DLD1 (cell line): ENCODE data around the gene CXCL10.
"Not testable (repeated sequence)": the region's sequence is repeated elsewhere in the genome, so short reads cannot be mapped to it uniquely, and the experiment has no call there.

Source experiments
- in situ Hi-C: cut with HindIII; loops from 2 replicates; pipeline ENCODE4 v1.10.0; 2017; ENCODE audit warnings: low sequenced_read_pairs

Gene CXCL10

DNA sequence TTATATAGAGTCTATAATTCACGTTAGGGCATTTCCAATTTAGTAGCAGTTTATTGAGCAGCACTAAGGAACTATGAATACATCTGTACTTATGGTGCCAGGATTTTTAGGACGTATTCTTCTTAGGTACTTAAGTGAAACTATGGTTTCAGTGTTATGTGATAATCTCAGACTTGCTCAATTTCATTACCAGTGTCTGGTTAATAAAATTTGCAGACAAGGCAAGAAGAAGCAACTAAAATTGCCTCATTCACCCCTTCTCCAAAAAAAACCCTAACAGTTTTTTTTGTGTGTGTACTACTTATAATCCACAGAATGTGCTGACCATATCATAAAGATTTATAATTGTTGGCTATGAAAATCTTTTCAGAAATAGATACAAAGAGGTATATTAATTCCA is 6.0 kb upstream of the CXCL10 start:
- in situ Hi-C loops = no loop called here

GRCh38 chr4:76028350-76028765 is 5.1 kb upstream of the CXCL10 start:
- in situ Hi-C loops = no loop called here

- in situ Hi-C loops = no loop called here
Measured at GRCh38 chr4:76024065-76024464, 768 bp upstream of the CXCL10 start.

GRCh38 chr4:76022677-76023076 is 620 bp downstream of the CXCL10 start:
- in situ Hi-C loops = no loop called here

DNA sequence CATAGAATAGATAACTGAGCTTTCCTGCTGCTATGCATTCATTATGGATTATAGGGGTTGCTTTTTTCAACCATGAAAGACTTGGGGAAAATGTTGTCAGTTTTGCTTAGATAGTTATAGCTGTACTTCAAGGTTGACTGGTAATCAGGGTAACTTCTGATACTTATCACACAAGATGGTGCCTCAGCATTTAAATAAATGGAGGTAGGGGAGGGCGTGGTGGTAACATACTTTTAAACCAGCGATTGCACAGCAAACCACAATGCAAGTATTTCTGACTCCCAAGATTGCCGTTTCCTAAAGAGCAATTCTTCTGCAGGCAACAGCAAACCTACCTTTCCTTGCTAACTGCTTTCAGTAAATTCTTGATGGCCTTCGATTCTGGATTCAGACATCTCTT is 1.3 kb downstream of the CXCL10 start:
- in situ Hi-C loops = no loop called here

DNA sequence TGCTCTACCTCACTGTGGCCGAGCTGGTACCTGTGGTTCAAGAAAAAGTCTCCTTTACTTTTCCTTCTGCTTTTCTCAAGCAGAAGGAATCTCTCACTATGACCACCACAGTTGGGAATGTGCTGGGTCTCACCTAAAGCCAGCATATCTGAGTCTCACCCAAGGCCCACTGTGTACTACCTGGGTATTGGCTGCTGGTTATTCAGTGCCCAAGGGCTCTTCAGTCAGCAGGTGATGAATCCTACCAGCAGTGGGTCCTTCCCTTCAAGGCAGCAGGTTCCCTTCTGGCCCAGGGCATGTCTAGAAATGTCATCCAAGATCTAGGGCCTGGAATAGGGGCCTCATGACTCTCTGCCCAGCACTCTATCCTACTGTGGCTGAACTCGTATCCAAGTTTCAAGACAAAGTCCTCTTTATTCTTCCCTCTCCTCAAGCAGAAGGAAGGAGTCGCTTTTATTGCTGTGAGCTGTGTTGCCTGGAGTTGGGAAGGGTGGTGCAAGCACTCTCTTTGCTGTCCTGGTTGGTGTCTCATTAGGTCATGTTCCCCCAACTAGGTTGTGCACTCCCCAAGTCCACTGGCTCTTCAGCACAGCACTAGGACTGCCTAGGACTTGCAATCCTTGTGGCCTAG is 6.1 kb downstream of the CXCL10 start:
- in situ Hi-C loops = no loop called here

DNA sequence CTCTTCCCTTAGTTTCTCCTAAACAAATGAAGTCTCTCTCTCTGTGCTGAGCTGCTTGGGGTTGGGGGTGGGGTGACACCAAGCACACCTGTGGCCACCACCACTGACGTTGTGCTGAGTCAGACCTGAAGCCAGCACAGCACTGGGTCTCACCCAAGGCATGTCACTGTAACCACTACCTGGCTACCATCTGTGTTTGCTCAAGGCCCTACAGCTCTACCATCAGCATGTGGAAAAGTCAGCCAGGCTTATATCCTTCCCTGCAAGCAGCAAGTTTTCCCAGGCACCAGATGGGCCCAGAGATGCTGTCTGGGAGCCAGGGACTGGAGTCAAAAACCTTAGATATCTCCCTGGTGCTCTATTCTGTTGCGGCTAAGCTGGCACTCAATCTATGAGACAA is 6.9 kb downstream of the CXCL10 start:
- in situ Hi-C loops = no loop called here

DNA sequence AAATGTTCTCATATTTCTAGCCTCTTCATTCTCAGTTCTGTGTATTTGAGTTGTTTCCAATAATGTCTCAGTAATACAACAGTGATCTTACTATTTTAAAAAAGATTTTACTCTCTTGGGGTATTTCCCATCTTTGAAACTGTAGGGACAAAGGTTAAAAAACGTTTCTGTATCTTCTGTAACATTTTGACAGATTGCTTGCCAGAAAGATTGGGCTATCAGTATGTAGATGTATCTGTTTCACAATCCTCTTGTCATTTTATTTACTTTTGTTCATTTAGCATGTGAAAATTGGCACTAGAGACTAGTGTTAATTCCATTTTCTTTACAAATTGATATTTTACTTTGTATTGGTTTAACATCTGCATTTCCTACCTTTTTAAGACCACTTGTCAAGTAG is 9.8 kb downstream of the CXCL10 start:
- in situ Hi-C loops = no loop called here

GRCh38 chr4:76012388-76012801 is 10.9 kb downstream of the CXCL10 start:
- in situ Hi-C loops = no loop called here

- in situ Hi-C loops = no loop called here
Measured at GRCh38 chr4:76011700-76012387, 11.5 kb downstream of the CXCL10 start.

DNA sequence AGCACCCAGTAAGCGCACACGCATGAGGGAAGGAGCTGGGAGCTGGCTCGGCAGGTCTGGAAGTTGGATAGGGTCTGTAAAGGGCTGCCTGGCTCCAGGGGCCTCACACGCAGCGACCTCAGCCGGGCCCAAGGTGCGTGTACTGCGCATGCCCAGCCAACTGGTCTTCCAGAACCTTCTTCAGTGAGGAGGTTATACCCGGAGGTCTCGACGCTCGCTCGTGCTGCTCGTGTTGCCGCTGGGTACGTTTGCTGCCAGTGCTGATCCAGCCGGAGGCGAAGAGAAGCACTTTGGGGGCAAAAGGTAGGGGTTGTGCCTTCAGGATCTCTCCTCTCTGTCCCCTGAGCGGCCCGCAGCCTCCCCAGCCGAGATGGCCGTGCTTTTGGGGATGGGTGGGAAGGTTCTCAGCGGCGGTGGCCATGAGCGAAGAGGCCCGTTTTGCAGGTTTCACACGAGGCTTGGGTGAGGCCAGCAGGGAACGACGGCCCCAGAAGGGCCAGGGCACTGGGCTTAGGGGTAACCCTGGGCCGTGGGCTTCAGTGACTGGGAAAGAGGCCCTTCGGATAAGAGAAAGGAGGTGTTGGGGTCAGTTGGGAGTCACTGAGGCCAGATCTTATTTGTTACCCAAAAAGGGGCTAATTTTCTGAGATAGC is 12.2 kb downstream of the CXCL10 start:
- in situ Hi-C loops = no loop called here

DNA sequence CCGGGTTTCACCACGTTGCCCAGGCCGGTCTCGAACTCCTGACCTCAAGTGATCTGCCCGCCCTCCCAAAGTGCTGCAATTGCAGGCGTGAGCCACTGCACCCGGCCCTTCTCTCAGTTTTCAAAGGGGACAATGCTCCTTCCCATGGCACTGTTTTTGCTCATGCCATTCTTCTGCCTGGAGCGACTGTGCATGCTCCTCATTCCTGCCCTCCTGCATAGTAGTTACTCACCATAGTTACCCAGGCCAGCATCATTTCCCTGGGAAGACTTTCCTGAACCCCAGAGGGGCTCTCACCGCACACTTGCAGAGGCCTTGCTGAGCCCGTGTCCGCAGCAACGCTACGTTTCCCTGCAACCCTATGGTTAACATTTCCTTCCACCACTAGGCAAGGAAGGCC is 12.7 kb downstream of the CXCL10 start:
- in situ Hi-C loops = no loop called here

DNA sequence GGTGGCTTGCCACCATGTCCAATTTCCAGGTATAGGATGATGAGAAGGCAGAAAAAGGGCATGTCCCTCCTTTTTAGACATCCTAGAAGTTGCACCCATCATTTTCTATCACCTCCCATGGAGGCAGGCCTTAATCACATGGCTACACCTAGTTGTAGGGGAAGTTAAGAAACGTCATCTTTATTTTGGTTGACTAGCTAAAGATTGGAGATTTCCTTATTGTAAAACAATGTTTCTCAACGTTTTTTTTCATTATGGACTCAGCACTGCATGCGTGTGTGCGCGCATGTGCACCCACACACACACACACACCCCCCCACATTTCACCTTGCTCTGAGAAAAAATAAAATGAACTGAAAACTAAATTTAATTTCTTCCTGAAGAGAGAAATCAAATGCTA is 14.0 kb downstream of the CXCL10 start:
- in situ Hi-C loops = no loop called here

GRCh38 chr4:76007089-76007862 is 16.0 kb downstream of the CXCL10 start, which contains the start of gene CXCL9:
TSS of gene CXCL9 (minus strand) at chr4:76007509. CDS start at chr4:76007449, 60 bp downstream.
- in situ Hi-C loops = no loop called here

DNA sequence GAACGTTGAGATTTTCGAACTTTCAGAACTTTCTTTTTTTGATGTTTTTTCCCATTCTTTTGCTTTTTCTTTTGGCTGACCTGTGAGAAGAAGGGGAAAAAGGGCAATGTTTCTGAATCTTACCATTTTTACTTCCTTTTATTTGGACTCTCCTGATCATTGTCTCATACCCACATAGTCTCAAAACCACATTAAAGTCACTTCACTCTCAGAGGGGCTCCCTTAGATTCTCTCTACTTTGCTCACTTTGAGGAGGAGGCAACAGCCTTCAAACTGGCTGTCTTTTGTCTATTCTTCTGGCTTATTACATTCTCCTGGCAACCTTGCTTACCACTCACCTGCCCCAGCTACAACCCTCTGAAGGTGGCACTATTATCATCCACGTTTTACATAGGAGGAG is 19.7 kb downstream of the CXCL10 start:
- in situ Hi-C loops = no loop called here

DNA sequence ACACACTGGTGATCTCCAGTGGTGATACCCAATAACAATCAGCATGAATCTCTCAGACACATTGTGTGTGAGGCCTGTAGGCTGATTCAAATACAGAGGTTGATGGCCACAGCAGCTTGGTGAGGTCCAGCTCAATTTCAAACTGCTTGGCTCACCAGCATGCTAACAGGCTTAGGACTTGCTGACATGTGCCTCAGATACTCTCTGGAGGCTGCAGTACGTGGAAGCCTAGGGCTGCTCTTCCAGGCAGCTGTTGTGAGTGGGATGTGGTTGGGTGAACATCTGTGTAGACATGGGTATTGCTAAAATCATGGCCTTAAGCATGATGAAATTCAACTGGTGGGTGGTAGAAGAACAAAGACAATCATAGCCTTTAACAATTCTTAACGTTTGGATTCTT is 20.3 kb downstream of the CXCL10 start:
- in situ Hi-C loops = no loop called here

DNA sequence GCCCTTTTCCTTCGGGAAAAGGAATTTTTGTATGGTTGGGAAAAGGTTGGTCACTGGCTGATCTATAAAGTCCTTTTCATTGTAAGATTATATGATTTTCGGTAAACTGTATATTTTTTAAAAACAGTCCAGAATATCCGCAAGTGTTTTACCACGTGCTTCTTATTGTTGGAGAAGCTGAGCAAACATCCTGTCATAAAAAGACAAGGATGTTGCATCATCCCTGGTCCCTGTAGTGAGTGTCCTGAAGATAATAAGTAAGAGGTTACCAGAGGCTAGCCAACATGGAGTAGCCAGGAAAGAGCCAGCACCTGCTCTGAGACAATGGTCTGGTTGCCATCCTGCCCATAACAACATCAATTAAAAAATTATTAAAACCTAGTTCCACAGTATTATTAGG is 21.1 kb downstream of the CXCL10 start:
- in situ Hi-C loops = no loop called here

GRCh38 chr4:76001700-76002099 is 21.6 kb downstream of the CXCL10 start:
- in situ Hi-C loops = no loop called here

GRCh38 chr4:76000279-76000678 is 23.0 kb downstream of the CXCL10 start:
- in situ Hi-C loops = no loop called here

- in situ Hi-C loops = not testable (repeated sequence)
Measured at GRCh38 chr4:75998525-75999147, 24.7 kb downstream of the CXCL10 start.

GRCh38 chr4:75997946-75998345 is 25.4 kb downstream of the CXCL10 start:
- in situ Hi-C loops = no loop called here
